ENCODE measurements around the gene ERCC5. TPM values are rescaled to one million over a fixed set of nuclear protein-coding genes. Genes with fewer than 3 reads are reported as not detected.

ERCC5 gene
- total and polyA plus RNA-seq, 2 donors (not counting 1 experiment from before 2014, with no cell fraction given): 34.7 to 88.3 TPM

- intact Hi-C loops (cut with micrococcal nuclease): loop anchor here (2.0 kb wide), 1 partner anchor 23 kb away; the partner anchor contains the start of gene ERCC5
- Histone ChIP-seq H3K27ac (ENCODE audit: low read length in 2 of 2) (peak overlapping the region in 1 of 2 donors; percentile 7), H3K4me3 (ENCODE audit: control extremely low read depth in 1 of 5, extremely low read depth in 1 of 5, insufficient read depth in 1 of 5, low read depth in 2 of 5, low read length in 4 of 5) (no peak overlapping the region), H3K79me2 (ENCODE audit: control insufficient read depth, insufficient read depth, low read length) (peaks cover 12% of the 10 kb centered on the region), H3K4me2 (replicated peaks; ENCODE audit: low read depth, low read length, poor library complexity, severe bottlenecking) (no peak overlapping the region), H3K36me3 (replicated peaks in 1 of 2; ENCODE audit: control extremely low read depth in 1 of 2, control insufficient read depth in 1 of 2, extremely low read depth in 1 of 2, insufficient read depth in 2 of 2, low read length in 1 of 2) (peaks cover 5 to 69% of the 10 kb centered on the region in 2 experiments), H3K27me3 (replicated peaks in 1 of 4; ENCODE audit: control extremely low read depth in 1 of 4, control insufficient read depth in 3 of 4, insufficient read depth in 4 of 4, low read length in 3 of 4) (no peaks in the 10 kb centered on the region), H3K9me3 (ENCODE audit: control extremely low read depth in 1 of 3, control insufficient read depth in 2 of 3, insufficient read depth in 1 of 3, low read length in 2 of 3) (no peaks in the 10 kb centered on the region), H4K20me1 (ENCODE audit: control insufficient read depth, insufficient read depth, low read length, poor library complexity, severe bottlenecking) (peaks cover 7% of the 10 kb centered on the region), H2AFZ (ENCODE audit: insufficient read depth, low read depth, low read length, poor library complexity, severe bottlenecking) (no peak overlapping the region), H3K4me1 (ENCODE audit: control insufficient read depth in 2 of 2, insufficient read depth in 2 of 2, low read length in 2 of 2) (peaks cover 0 to 4% of the 10 kb centered on the region in 2 donors), H3K9ac (ENCODE audit: low read length) (no peak overlapping the region)
- DNase-seq: no peak
- H3K27ac Mint-ChIP-seq: no peak overlapping the region
- peaks cover 7% of the 10 kb centered on the region for H3K4me1 Mint-ChIP-seq
- 78% methylated on average over 3 of the region's 5 CpGs for WGBS (ENCODE audit: insufficient coverage)
- TF ChIP-seq, protein P1, sequence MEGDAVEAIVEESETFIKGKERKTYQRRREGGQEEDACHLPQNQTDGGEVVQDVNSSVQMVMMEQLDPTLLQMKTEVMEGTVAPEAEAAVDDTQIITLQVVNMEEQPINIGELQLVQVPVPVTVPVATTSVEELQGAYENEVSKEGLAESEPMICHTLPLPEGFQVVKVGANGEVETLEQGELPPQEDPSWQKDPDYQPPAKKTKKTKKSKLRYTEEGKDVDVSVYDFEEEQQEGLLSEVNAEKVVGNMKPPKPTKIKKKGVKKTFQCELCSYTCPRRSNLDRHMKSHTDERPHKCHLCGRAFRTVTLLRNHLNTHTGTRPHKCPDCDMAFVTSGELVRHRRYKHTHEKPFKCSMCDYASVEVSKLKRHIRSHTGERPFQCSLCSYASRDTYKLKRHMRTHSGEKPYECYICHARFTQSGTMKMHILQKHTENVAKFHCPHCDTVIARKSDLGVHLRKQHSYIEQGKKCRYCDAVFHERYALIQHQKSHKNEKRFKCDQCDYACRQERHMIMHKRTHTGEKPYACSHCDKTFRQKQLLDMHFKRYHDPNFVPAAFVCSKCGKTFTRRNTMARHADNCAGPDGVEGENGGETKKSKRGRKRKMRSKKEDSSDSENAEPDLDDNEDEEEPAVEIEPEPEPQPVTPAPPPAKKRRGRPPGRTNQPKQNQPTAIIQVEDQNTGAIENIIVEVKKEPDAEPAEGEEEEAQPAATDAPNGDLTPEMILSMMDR (IDR thresholded peaks at IDR 0.05): no peak
- no peak for TF ChIP-seq EZH2 (IDR thresholded peaks at IDR 0.05; ENCODE audit: borderline replicate concordance, insufficient read depth, low read depth, low read length, poor library complexity, severe bottlenecking)
- ChIA-PET POLR2A (no interaction called here), CTCF (interaction anchor here (0.6 to 2.7 kb wide), 16 partner anchors 8 to 291 kb away, joined by 3 to 12 read pairs (median 5); partner anchors contain the start of gene ERCC5)
- H3K4me3 Mint-ChIP-seq: no peak overlapping the region
- no peak for ATAC-seq (ENCODE audit: low read depth)
- no peaks in the 10 kb centered on the region for H3K9me3 Mint-ChIP-seq (ENCODE audit: insufficient read depth)
- H3K27me3 Mint-ChIP-seq: no peaks in the 10 kb centered on the region
Measured at GRCh38 chr13:102869948-102870676, 24.3 kb downstream of the ERCC5 start.
